C4-2B (cell line): Measurements from ENCODE around the gene SPTSSB.

ENCODE experiments used
- CTCF ChIP-seq: fragments of 450-650 bp; conservative IDR thresholded peaks from 2 replicates; pipeline ENCODE4 v1.5.1; 2017; ENCODE audit warnings: mild to moderate bottlenecking
- ZFX ChIP-seq: fragments of 450-650 bp; IDR thresholded peaks from 2 replicates; pipeline ENCODE4 v1.6.1; 2017

GRCh38 chr3:161345023-161345422 is 26.3 kb downstream of the SPTSSB start:
- TF ChIP-seq CTCF: no peak
- no peak for TF ChIP-seq ZFX
